NB4 (cell line): ENCODE results near the gene ZNF23.

Experiments
- POLR2A ChIP-seq: IDR thresholded peaks from 2 replicates; pipeline ENCODE4 v1.6.1; 2011; ENCODE audit warnings: mild to moderate bottlenecking; ENCODE audit not compliant: insufficient read length; ENCODE audit errors: extremely low read depth
- TF ChIP-seq, protein P1 (sequence below): IDR thresholded peaks from one replicate; pipeline ENCODE4 v1.5.1; 2012; ENCODE audit warnings: low read depth, low read length

DNA sequence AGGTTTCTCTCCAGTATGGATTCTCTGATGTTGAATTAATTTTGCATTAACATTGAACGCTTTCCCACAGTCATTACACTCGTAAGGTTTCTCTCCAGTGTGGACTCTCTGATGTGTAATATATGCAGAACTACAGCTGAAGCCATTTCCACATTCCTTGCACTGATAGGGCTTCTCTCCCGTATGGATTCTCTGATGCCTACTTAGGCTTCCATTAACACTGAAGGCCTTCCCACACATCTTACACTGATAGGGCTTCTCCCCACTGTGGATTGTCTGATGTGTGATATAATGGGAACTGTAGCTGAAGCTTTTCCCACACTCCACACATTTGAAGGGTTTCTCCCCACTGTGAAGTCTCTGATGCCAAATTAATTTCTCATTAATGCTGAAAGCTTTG, 13.0 kb downstream of the ZNF23 start:
- TF ChIP-seq, protein P1, sequence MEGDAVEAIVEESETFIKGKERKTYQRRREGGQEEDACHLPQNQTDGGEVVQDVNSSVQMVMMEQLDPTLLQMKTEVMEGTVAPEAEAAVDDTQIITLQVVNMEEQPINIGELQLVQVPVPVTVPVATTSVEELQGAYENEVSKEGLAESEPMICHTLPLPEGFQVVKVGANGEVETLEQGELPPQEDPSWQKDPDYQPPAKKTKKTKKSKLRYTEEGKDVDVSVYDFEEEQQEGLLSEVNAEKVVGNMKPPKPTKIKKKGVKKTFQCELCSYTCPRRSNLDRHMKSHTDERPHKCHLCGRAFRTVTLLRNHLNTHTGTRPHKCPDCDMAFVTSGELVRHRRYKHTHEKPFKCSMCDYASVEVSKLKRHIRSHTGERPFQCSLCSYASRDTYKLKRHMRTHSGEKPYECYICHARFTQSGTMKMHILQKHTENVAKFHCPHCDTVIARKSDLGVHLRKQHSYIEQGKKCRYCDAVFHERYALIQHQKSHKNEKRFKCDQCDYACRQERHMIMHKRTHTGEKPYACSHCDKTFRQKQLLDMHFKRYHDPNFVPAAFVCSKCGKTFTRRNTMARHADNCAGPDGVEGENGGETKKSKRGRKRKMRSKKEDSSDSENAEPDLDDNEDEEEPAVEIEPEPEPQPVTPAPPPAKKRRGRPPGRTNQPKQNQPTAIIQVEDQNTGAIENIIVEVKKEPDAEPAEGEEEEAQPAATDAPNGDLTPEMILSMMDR, result no peak
- TF ChIP-seq POLR2A, result no peak
